ENCODE data around the gene ZNF322. TPM values are rescaled to one million over a fixed set of nuclear protein-coding genes. Genes with fewer than 3 reads are reported as not detected.

ZNF322 gene
- total RNA-seq, 1 experiment from 2014 or later: 39.1 TPM

DNA sequence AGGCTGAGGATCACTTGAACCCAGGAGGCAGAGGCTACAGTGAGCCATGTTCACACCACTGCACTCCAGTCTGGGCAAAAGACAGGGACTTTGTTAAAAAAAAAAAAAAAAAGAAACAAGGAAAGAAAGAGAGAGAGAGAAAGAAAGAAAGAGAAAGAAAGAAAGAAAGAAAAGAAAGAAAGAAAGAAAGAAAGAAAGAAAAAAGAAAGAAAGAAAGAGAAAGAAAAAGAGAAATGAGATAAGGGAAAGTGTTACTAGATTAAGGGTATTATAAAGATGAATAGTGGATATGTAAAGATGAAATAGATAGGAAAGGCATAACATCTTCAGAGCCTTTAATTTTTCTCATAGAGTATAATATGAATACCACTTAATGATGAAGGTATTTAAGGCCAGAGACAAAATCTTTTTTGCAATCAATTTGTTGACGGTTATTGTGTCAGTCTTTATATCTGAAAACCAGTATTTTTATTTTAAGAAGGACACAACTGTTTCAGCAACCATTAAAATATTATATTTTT is 36.1 kb downstream of the ZNF322 start:
- Histone ChIP-seq H3K79me1 (ENCODE audit: insufficient read depth, low read depth, low read length, poor library complexity, severe bottlenecking) (no peaks in the 10 kb centered on the region), H2BK5ac (ENCODE audit: insufficient read length, low read length) (no peak overlapping the region), H4K20me1 (ENCODE audit: control insufficient read depth, insufficient read depth, insufficient read length) (no peaks in the 10 kb centered on the region), H4K8ac (replicated peaks; ENCODE audit: insufficient read length, low read depth, low read length) (no peak overlapping the region), H2BK12ac (ENCODE audit: insufficient read length, low read depth, low read length) (no peak overlapping the region), H3T11ph (ENCODE audit: low read length) (no peak overlapping the region), H3K23ac (ENCODE audit: insufficient read length, low read depth, low read length) (no peak overlapping the region), H3K4me2 (ENCODE audit: insufficient read depth, insufficient read length, low read length) (no peak overlapping the region), H3K23me2 (ENCODE audit: insufficient read length, low read depth, low read length, poor library complexity, severe bottlenecking) (no peaks in the 10 kb centered on the region), H2AFZ (ENCODE audit: low read length) (no peak overlapping the region), H4K91ac (ENCODE audit: insufficient read length, low read depth, low read length) (no peak overlapping the region), H3K18ac (ENCODE audit: insufficient read length, low read depth, low read length) (no peak overlapping the region), H3K56ac (ENCODE audit: insufficient read length, low read depth, low read length) (no peak overlapping the region), H2BK120ac (ENCODE audit: low read depth, low read length, poor library complexity, severe bottlenecking) (no peak overlapping the region), H2BK15ac (ENCODE audit: low read depth, low read length) (no peak overlapping the region), H3K9ac (ENCODE audit: extremely low read depth, insufficient read length, low read length) (no peak overlapping the region), H3K27me3 (ENCODE audit: insufficient read depth, low read length) (no peaks in the 10 kb centered on the region), H3K27ac (ENCODE audit: insufficient read length, low read depth, low read length) (no peak overlapping the region), H2BK20ac (ENCODE audit: low read depth, low read length, poor library complexity, severe bottlenecking) (no peak overlapping the region), H3K79me2 (ENCODE audit: insufficient read depth, low read length) (no peaks in the 10 kb centered on the region), H3K4me1 (ENCODE audit: insufficient read depth, low read length) (no peaks in the 10 kb centered on the region), H2AK5ac (ENCODE audit: insufficient read length, low read length) (no peak overlapping the region), H3K9me3 (ENCODE audit: control insufficient read depth, low read depth, low read length) (no peaks in the 10 kb centered on the region), H3K4ac (ENCODE audit: low read depth, low read length) (no peak overlapping the region), H4K5ac (ENCODE audit: insufficient read length, low read depth, low read length) (no peak overlapping the region), H3K14ac (ENCODE audit: insufficient read depth, low read length) (no peak overlapping the region)
- TF ChIP-seq CTCF (conservative IDR thresholded peaks at IDR 0.05): no peak
- Mint-ChIP-seq H3K36me3 (ENCODE audit: insufficient read depth in 1 of 3, low read depth in 3 of 3) (peaks cover 0 to 2% (median 0%) of the 10 kb centered on the region in 3 experiments; a peak in 1 of 7 replicates), H3K9me3 (peaks cover 14 to 18% of the 10 kb centered on the region in 2 experiments), H3K4me3 (no peak overlapping the region), H3K4me1 (no peaks in the 10 kb centered on the region), H3K27me3 (ENCODE audit: low read depth) (peaks cover 1% of the 10 kb centered on the region; the same call in 1 of the 2 replicates), H3K27ac (no peak overlapping the region)
- no CpG with 5 or more reads among the region's 1 CpG for WGBS (ENCODE audit: extremely low coverage, insufficient read length, low lambda C conversion rate)
- DNase-seq: no peak
